ENCODE measurements around the gene MEIS2. TPM values are rescaled to one million over a fixed set of nuclear protein-coding genes. Genes with fewer than 3 reads are reported as not detected.

Gene MEIS2
- polyA plus RNA-seq, 3 donors, result 136 to 164 (median 145) TPM

- no peak for DNase-seq (ENCODE audit: low read depth in 3 of 3, low spot score in 2 of 3)
Observed at GRCh38 chr15:37044915-37045648, 55.3 kb downstream of the MEIS2 start.

DNA sequence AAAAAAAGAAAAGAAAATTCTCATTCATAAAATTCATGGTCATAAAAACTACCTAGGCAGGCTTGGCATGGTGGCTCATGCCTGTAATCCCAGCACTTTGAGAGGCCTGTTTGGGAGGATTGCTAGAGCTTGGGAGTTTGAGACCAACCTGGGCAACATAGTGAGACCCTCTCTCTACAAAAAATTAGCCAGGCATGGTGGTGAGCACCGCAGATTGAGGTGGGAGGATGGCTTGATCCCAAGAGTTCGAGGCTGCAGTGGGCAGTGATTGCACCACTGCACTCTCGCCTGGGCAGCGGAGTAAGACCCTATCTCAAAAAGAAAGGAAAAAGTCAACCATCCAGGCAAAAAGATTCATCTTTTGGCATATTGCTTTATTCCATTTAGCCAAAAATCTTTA lies 58.5 kb downstream of the MEIS2 start:
- no peak for DNase-seq (ENCODE audit: low read depth in 3 of 3, low spot score in 2 of 3)

DNA sequence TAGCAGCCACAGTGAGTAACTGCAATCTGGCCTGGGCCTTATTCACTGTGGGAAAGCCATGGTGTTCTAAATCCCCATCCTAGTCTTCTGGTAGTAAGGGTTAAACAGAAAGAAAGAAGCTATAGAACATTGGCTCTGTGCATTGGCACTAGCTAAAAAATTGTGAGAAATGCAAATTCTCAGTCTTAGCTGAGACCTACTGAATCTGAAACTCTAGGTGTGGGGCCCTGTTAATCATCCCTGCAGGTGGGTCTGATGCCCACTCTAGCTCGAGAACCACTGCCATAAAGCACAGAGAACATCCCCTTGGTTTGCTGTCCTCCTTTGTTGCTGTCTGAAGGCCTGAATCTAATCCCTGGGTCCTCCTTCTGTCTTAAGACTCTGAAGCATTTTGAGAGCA lies 59.3 kb downstream of the MEIS2 start:
- no peak for DNase-seq (ENCODE audit: low read depth in 3 of 3, low spot score in 2 of 3)

DNA sequence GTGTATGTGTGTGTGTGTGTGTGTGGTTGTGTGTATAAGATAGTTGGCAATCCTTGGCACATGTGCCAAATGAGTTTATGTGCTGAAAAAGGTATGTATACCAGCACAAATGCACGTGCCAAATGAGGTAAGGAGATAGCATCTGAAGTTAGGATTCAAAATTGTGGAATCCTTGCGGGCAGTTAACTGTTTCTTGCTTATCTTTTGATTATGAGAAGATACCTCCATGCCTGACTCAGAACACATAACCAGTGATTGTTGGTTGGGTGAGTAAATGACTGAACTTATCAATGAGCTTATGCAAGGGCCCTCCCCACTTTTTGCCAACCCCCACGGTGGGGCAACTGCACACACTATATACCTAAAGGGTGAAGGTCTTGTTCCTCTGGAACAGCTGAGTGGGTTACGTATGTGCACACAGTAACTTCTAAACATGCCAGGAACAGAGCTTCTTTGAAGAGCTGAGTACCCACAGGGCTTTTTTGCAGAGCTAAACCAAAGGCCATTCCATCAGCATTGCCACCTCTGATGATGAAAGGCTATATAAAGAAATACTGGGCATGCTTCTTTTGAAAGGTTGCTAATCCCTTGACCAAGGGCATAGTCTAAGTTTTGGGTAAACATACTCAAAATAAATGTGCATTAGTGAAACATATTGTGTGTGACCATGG lies 60.1 kb downstream of the MEIS2 start:
- DNase-seq (ENCODE audit: low read depth in 3 of 3, low spot score in 2 of 3), result no peak

DNA sequence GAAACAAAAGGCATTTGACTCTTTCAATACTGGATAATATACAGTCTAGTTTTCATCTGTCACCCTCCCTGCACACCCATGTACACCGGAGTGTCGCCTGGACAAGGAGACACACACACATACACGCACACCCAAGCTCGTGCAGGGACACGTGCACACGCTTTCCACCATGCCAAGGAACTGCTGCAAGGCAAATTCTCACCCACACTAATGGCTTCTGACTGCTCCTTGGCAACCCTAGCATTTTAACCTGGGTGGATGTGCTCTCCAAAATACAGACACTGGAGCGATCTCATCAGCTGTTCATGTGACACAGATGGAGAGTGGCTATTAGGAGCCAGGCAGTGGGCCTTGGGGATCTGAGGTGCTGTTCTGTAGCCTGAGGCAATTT lies 61.6 kb downstream of the MEIS2 start:
- no peak for DNase-seq (ENCODE audit: low read depth in 3 of 3, low spot score in 2 of 3)

- DNase-seq (ENCODE audit: low read depth in 3 of 3, low spot score in 2 of 3), result no peak
Observed at GRCh38 chr15:37037850-37038715, 62.3 kb downstream of the MEIS2 start.

DNA sequence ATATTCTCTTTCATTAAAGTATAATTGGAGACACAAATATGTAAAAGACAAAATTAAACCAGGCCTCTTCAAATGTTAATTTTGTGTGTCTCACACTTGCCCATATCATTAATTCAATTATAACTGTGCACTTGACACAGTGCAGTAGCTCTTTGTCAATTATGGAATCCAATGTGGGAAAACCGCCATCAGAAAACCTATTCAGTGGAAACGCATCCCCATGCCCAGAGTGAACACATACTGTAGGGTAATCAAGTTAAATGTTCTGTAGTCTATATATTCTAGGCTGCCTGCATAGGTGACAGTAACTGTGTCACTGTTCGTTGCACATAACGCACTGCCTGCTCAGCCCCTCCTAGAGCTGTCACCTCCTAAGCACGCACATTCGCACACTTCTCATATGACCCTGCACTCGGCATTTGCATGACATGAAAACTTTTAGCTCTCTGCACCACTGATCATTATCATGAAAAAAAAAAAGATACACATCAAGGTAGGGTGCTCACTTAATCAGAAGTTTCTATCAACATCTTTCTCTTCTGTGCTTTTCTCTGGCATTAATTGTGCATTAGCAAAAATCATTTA lies 63.2 kb downstream of the MEIS2 start:
- no peak for DNase-seq (ENCODE audit: low read depth in 3 of 3, low spot score in 2 of 3)

GRCh38 chr15:37034835-37035748 lies 65.3 kb downstream of the MEIS2 start:
- no peak for DNase-seq (ENCODE audit: low read depth in 3 of 3, low spot score in 2 of 3)

DNA sequence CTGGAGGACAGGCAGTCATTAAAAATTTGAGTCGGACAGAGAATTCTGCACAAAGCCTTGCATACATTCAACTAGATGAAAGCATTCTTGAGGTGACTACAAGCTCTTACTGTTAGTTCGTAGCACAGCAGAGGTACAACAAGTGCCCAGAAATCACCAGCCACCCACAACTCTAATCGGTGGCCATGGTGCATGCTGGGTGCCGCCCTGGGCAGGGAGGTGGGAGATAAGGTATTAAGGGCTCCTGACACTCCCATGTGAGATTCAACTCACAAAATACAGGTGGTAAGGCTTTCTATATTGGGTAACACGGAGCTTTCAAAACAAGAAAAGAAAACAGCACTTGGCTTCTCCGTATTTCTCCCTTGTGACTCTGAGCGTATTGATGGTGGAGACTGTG lies 66.0 kb downstream of the MEIS2 start:
- DNase-seq (ENCODE audit: low read depth in 3 of 3, low spot score in 2 of 3), result no peak

DNA sequence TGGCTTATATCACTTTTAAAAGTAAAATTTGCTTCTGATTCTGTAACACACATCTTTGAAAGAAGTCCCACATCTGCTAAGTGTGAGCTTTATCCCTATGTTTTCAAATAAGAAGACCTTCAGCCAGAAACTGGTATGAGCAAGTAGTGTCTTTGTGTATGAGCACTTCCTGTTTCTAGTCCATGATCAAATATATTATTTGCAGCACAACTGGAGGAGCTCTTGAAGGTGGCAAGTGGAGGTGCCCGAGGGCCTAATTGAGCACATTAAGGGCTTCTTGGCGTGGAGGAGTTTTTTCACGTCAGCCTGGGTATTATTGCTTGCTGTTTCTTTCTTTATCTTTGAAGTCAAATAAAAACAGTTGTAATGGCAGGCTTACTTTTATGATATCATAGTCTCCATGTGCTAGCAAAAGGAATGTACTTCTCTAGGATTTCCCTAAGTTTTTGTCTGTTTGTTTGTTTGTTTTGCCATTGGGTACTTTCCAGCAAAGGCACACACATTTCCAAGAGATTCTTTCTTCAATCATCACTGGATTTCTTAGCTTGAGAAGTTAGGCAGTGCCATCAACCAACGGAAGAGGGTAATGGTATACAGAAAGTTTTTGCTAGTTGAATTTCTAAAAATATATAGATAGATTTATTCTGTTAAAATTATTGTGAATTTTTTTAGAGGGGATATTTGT lies 68.1 kb downstream of the MEIS2 start:
- no peak for DNase-seq (ENCODE audit: low read depth in 3 of 3, low spot score in 2 of 3)

GRCh38 chr15:37031198-37031597 lies 69.2 kb downstream of the MEIS2 start:
- no peak for DNase-seq (ENCODE audit: low read depth in 3 of 3, low spot score in 2 of 3)

DNA sequence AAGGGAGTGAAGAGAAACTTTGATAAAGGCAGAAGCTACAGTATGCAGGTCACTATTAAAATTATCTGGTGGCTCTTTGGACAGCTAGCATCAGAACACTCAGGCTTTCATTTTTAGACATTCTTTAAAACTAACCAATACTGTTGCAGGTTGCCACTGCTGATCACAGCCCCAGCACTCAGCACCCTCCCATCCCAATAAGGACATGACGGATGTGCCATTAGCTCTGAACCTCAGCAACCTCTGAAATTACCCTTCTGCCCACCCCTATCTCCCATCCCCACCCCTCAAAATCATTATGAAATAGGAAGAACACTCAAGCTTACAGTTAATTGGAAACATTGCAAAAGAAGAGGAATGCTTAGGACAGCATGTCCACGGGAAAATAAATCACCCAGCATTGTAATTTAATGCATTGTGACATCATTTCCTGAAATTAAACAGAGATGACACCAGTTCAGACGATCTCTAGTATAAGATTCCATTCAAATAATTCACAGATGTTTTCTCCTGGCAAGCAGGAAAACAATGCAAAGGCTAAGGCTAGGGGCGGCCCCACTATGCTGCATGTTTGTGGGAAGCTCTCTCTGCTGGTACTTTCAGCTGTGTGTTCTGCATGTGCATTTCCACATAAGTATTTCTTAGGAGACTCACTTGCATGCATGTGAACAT lies 71.6 kb downstream of the MEIS2 start:
- DNase-seq (ENCODE audit: low read depth in 3 of 3, low spot score in 2 of 3), result no peak

DNA sequence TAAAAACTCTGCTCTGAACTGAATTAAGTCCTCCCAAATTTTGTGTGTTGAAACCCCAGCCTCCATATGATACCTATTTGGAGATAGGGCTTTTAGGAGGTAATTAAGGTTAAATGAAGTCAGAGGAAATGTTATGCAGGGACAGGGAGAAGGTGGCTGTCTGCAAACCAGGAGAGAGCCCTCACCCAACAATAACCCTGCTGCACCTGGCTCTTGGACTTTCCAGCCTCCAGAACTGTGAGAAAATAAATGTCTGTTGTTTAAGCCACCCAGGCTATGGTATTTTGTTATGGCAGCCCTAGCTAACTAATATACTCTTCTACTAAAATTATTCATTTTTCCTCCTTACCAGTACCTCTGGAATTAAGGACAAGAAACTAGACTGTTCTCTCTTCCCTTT lies 79.5 kb downstream of the MEIS2 start:
- DNase-seq (ENCODE audit: low read depth in 3 of 3, low spot score in 2 of 3), result no peak

DNA sequence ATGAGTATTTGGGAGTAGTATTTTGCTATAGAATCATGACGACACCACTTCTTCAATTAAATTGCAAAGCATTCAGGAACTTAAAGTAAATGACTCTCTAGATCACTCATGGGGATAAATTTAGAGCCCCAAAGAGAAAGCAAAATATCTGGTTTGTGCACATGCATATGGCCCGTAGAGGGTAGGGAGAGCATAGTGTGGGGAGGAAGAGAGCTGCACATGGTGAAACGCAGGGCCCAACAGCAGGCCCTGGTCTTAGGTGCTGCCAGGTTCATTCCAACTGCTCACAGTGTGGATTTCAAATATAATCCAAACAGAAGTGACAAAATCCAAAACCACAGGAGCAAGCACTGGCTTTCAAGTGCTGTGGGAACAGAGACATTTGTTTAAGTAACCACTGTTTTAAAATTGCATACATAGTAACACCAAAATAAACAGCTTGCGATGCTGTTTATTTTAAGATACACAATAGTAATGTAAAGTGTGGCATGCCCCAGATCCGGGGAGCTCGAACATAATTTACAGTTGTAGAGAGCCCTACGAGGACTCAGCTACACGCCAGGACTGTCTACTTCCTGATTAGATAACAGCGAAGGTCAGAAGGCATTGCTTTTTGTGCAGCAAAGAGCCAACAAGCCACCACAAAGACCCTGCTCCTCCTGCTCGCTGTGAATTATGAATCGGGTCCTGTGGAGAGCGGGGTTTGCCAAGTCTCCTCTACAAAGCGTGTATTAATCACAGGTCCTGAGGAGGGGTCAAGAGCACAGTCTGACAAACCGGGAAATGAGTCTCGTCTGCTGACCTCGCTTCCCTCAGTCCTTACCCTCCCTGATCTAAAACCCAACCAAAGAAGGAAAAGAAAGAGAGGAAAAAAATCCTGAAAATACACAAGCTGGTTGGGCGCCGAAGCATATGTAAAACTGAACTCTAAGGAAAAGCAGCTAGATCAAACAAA lies 80.6 kb downstream of the MEIS2 start:
- DNase-seq (ENCODE audit: low read depth in 3 of 3, low spot score in 2 of 3), result no peak

DNA sequence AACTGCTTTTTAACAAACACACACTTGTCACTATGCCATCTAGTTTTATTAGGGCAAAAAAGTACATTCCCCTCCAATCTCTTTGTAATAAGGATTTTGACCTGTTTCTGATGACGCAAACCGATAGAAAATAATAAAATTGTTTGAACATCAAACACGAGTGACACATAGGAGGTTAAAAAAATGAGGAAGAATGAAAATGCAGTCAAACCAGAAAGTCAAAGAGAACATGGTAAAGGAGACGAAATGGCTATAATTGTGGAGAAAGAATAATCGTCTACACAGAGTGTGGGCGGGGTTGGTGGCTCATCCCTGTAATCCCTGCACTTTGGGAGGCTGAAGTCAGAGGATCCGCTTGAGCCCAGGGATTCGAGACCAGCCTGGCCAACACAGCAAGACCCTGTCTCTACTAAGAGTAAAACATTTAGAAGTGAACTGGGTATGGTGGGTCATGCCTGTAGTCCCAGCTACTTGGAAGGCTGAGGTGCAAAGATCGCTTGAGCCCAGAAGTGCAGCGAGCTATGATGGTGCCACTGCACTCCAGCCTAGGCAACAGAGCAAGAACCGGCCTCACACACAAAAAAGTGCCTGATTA lies 83.2 kb downstream of the MEIS2 start:
- DNase-seq (ENCODE audit: low read depth in 3 of 3, low spot score in 2 of 3), result no peak

- DNase-seq (ENCODE audit: low read depth in 3 of 3, low spot score in 2 of 3), result no peak
Observed at GRCh38 chr15:37016231-37016630, 84.1 kb downstream of the MEIS2 start.

GRCh38 chr15:37015451-37015850 lies 84.9 kb downstream of the MEIS2 start:
- no peak for DNase-seq (ENCODE audit: low read depth in 3 of 3, low spot score in 2 of 3)

Measured in right renal cortex interstitium (tissue), 3 donors.